Measurements from ENCODE around the gene AKAP13. TPM values are rescaled to one million over a fixed set of nuclear protein-coding genes. Genes with fewer than 3 reads are reported as not detected.

Gene AKAP13
- total and polyA plus RNA-seq, 7 donors, result 21.6 to 142 (median 98.5) TPM

GRCh38 chr15:85792102-85792731, 411.8 kb downstream of the AKAP13 start:
- WGBS, 2 donors, result 97 to 98% methylated on average over 4 of the region's 4 CpGs
- peaks cover 0 to 24% (median 18%) of the 10 kb centered on the region in 4 donors for H3K4me1 ChIP-seq
- TF ChIP-seq EP300 (IDR thresholded peaks at IDR 0.05) (no peak), CTCF (IDR thresholded peaks at IDR 0.05) (no peak), POLR2A (IDR thresholded peaks at IDR 0.05) (no peak), POLR2AphosphoS5 (IDR thresholded peaks at IDR 0.05) (no peak)
- no peak overlapping the region for H3K4me3 ChIP-seq
- DNase-seq, result no peak
- intact Hi-C loops (cut with DNase I), result loop anchor here (5.0 kb wide), 2 partner anchors 40 to 65 kb away; no protein-coding TSS in a partner anchor
- no peaks in the 10 kb centered on the region for H3K27me3 ChIP-seq
- no peaks in the 10 kb centered on the region for H3K9me3 ChIP-seq
- H3K27ac ChIP-seq, result no peak overlapping the region
- H3K36me3 ChIP-seq, result no peaks in the 10 kb centered on the region

GRCh38 chr15:85792912-85793590, 412.6 kb downstream of the AKAP13 start:
- Histone ChIP-seq H3K4me1 (peaks cover 0 to 24% (median 18%) of the 10 kb centered on the region in 4 donors), H3K36me3 (no peaks in the 10 kb centered on the region), H3K27ac (no peak overlapping the region), H3K27me3 (no peaks in the 10 kb centered on the region), H3K9me3 (no peaks in the 10 kb centered on the region), H3K4me3 (peak overlapping the region in 3 of 4 donors; percentile 69 to 94 (median 78))
- DNase-seq, result no peak
- 70 to 76% methylated on average over 14 of the region's 14 CpGs for WGBS, 2 donors
- intact Hi-C loops (cut with DNase I), result loop anchor here (5.0 kb wide), 2 partner anchors 39 to 66 kb away; no protein-coding TSS in a partner anchor
- no peak for TF ChIP-seq EP300 (IDR thresholded peaks at IDR 0.05)
- no peak for TF ChIP-seq CTCF (IDR thresholded peaks at IDR 0.05)
- no peak for TF ChIP-seq POLR2AphosphoS5 (IDR thresholded peaks at IDR 0.05)
- no peak for TF ChIP-seq POLR2A (IDR thresholded peaks at IDR 0.05)

GRCh38 chr15:85793641-85794597, 413.5 kb downstream of the AKAP13 start:
- Histone ChIP-seq H3K27me3 (no peaks in the 10 kb centered on the region), H3K36me3 (no peaks in the 10 kb centered on the region), H3K27ac (peak overlapping the region; percentile 84 to 95 (median 89)), H3K4me3 (peak overlapping the region; percentile 69 to 94 (median 78)), H3K4me1 (peaks cover 0 to 24% (median 18%) of the 10 kb centered on the region in 4 donors), H3K9me3 (no peaks in the 10 kb centered on the region)
- intact Hi-C loops (cut with DNase I), result loop anchor here (2.0 to 5.0 kb wide), 3 partner anchors 38 to 67 kb away; no protein-coding TSS in a partner anchor
- WGBS, 2 donors, result 1 to 3% methylated on average over 56 of the region's 56 CpGs
- TF ChIP-seq EP300 (IDR thresholded peaks at IDR 0.05), result no peak
- no peak for TF ChIP-seq POLR2A (IDR thresholded peaks at IDR 0.05)
- TF ChIP-seq CTCF (IDR thresholded peaks at IDR 0.05), result no peak
- no peak for TF ChIP-seq POLR2AphosphoS5 (IDR thresholded peaks at IDR 0.05)
- no peak for DNase-seq

GRCh38 chr15:85794598-85795336, 414.4 kb downstream of the AKAP13 start, which contains the start of gene KLHL25:
Gene KLHL25 (minus strand): TSS chr15:85794925. CDS start chr15:85769810, 25,115 bp downstream.
- no peaks in the 10 kb centered on the region for H3K27me3 ChIP-seq
- no peaks in the 10 kb centered on the region for H3K9me3 ChIP-seq
- DNase-seq, result peak; percentile 97
- no peaks in the 10 kb centered on the region for H3K36me3 ChIP-seq
- H3K4me1 ChIP-seq, result peaks cover 0 to 24% (median 18%) of the 10 kb centered on the region in 4 donors
- intact Hi-C loops (cut with DNase I), result loop anchor here (2.0 to 5.0 kb wide), 3 partner anchors 38 to 67 kb away; no protein-coding TSS in a partner anchor
- peak within 1 kb of the TSS; percentile 69 to 94 (median 78) for H3K4me3 ChIP-seq
- peak within 1 kb of the TSS; percentile 84 to 95 (median 89) for H3K27ac ChIP-seq
- no peak for TF ChIP-seq EP300 (IDR thresholded peaks at IDR 0.05)
- TF ChIP-seq POLR2AphosphoS5 (IDR thresholded peaks at IDR 0.05), result peak; percentile 63 to 94 (median 77)
- TF ChIP-seq POLR2A (IDR thresholded peaks at IDR 0.05), result peak; percentile 21 to 69
- no peak for TF ChIP-seq CTCF (IDR thresholded peaks at IDR 0.05)
- WGBS, 2 donors, result 1% methylated on average over 70 to 71 of the region's 71 CpGs
